ENCODE results near the gene STK4. TPM values are rescaled to one million over a fixed set of nuclear protein-coding genes. Genes with fewer than 3 reads are reported as not detected.

The STK4 gene
- total RNA-seq, 1 experiment from 2014 or later: 43.0 TPM

GRCh38 chr20:45113865-45114264 is 147.6 kb downstream of the STK4 start:
- Histone ChIP-seq H3K79me1 (ENCODE audit: insufficient read depth, low read depth, low read length, poor library complexity, severe bottlenecking) (no peaks in the 10 kb centered on the region), H3K9ac (ENCODE audit: extremely low read depth, insufficient read length, low read length) (no peak overlapping the region), H2BK120ac (ENCODE audit: low read depth, low read length, poor library complexity, severe bottlenecking) (no peak overlapping the region), H2BK20ac (ENCODE audit: low read depth, low read length, poor library complexity, severe bottlenecking) (no peak overlapping the region), H3K14ac (ENCODE audit: insufficient read depth, low read length) (no peak overlapping the region), H3K4ac (ENCODE audit: low read depth, low read length) (no peak overlapping the region), H3K56ac (ENCODE audit: insufficient read length, low read depth, low read length) (no peak overlapping the region), H2BK5ac (ENCODE audit: insufficient read length, low read length) (no peak overlapping the region), H3K4me2 (ENCODE audit: insufficient read depth, insufficient read length, low read length) (no peak overlapping the region), H3K18ac (ENCODE audit: insufficient read length, low read depth, low read length) (no peak overlapping the region), H3K4me1 (ENCODE audit: insufficient read depth, low read length) (no peaks in the 10 kb centered on the region), H3K9me3 (ENCODE audit: control insufficient read depth, low read depth, low read length) (no peaks in the 10 kb centered on the region), H2BK15ac (ENCODE audit: low read depth, low read length) (no peak overlapping the region), H4K8ac (replicated peaks; ENCODE audit: insufficient read length, low read depth, low read length) (no peak overlapping the region), H2AFZ (ENCODE audit: low read length) (no peak overlapping the region), H3K23ac (ENCODE audit: insufficient read length, low read depth, low read length) (no peak overlapping the region), H4K20me1 (ENCODE audit: control insufficient read depth, insufficient read depth, insufficient read length) (no peaks in the 10 kb centered on the region), H2AK5ac (ENCODE audit: insufficient read length, low read length) (no peak overlapping the region), H3K27ac (ENCODE audit: insufficient read length, low read depth, low read length) (no peak overlapping the region), H4K5ac (ENCODE audit: insufficient read length, low read depth, low read length) (no peak overlapping the region), H3T11ph (ENCODE audit: low read length) (no peak overlapping the region), H3K27me3 (ENCODE audit: insufficient read depth, low read length) (no peaks in the 10 kb centered on the region), H4K91ac (ENCODE audit: insufficient read length, low read depth, low read length) (no peak overlapping the region), H3K23me2 (ENCODE audit: insufficient read length, low read depth, low read length, poor library complexity, severe bottlenecking) (no peaks in the 10 kb centered on the region), H3K79me2 (ENCODE audit: insufficient read depth, low read length) (no peaks in the 10 kb centered on the region), H2BK12ac (ENCODE audit: insufficient read length, low read depth, low read length) (no peak overlapping the region)
- H3K36me3 Mint-ChIP-seq (ENCODE audit: insufficient read depth in 1 of 3, low read depth in 3 of 3): no peaks in the 10 kb centered on the region
- H3K27ac Mint-ChIP-seq: no peak overlapping the region
- WGBS (ENCODE audit: extremely low coverage, insufficient read length, low lambda C conversion rate): no CpG with 5 or more reads among the region's 3 CpGs
- no peak for TF ChIP-seq CTCF (conservative IDR thresholded peaks at IDR 0.05)
- H3K9me3 Mint-ChIP-seq: no peaks in the 10 kb centered on the region
- H3K4me3 Mint-ChIP-seq: no peak overlapping the region
- H3K4me1 Mint-ChIP-seq: peaks cover 9 to 16% of the 10 kb centered on the region in 2 experiments
- no peak for DNase-seq
- H3K27me3 Mint-ChIP-seq (ENCODE audit: low read depth): peaks cover 9% of the 10 kb centered on the region

All from H9 (cell line).